BJ (cell line): ENCODE results near the gene SLTM. TPM values are rescaled to one million over a fixed set of nuclear protein-coding genes. Genes with fewer than 3 reads are reported as not detected.

Experiments used
- CTCF ChIA-PET: fragments of 350-600 bp; formaldehyde crosslinking; extraction: SDS; loops from one replicate; lab custom pipeline; 2021; ENCODE audit warnings: antibody characterized with exemption, inconsistent platforms; lab: Yijun Ruan, JAX
- POLR2A ChIA-PET: fragments of 300-600 bp; sonication (Branson Sonifier 250); formaldehyde crosslinking; extraction: SDS; loops from one replicate; lab custom pipeline; 2021; ENCODE audit warnings: antibody characterized with exemption; lab: Charles Lee
- DNase-seq: peaks from one replicate; pipeline ENCODE4 v3.0.0-alpha.2; 2011; ENCODE audit warnings: low read depth
- H3K27me3 ChIP-seq: 2 replicates; pipeline ENCODE4 v1.6.0; 2011; ENCODE audit warnings: low read length; ENCODE audit not compliant: control insufficient read depth, insufficient read depth
- H3K36me3 ChIP-seq: 2 replicates; pipeline ENCODE4 v1.5.1; 2011; ENCODE audit warnings: low read length; ENCODE audit not compliant: control insufficient read depth, insufficient read depth
- H3K4me3 ChIP-seq: 2 replicates; pipeline ENCODE4 v1.5.1; 2011; ENCODE audit warnings: low read depth, mild to moderate bottlenecking, control low read depth, low read length
- polyA minus RNA-seq: library from RNA; depleted of rRNA, polyadenylated mRNA; stranded (reverse); fragments of >200 nt; gene quantifications from 2 replicates; pipeline ENCODE4 v1.2.3, GENCODE V29; 2011; rRNA and poly(A)+ RNA removed
- polyA plus RNA-seq: library from polyadenylated mRNA; depleted of rRNA; stranded (reverse); fragments of >200 nt; gene quantifications from 2 replicates; pipeline ENCODE4 v1.2.3, GENCODE V29; 2011; rRNA removed
- TF ChIP-seq, protein P1 (sequence below): IDR thresholded peaks from 2 replicates; pipeline ENCODE4 v1.5.1; 2011; ENCODE audit warnings: low read depth, mild to moderate bottlenecking, control low read depth, inconsistent platforms, low read length, moderate library complexity; ENCODE audit not compliant: insufficient read depth

SLTM gene
- polyA plus RNA-seq = 14.3 and 25.5 TPM in 2 replicates
- polyA minus RNA-seq = 25.5 and 42.6 TPM in 2 replicates

DNA sequence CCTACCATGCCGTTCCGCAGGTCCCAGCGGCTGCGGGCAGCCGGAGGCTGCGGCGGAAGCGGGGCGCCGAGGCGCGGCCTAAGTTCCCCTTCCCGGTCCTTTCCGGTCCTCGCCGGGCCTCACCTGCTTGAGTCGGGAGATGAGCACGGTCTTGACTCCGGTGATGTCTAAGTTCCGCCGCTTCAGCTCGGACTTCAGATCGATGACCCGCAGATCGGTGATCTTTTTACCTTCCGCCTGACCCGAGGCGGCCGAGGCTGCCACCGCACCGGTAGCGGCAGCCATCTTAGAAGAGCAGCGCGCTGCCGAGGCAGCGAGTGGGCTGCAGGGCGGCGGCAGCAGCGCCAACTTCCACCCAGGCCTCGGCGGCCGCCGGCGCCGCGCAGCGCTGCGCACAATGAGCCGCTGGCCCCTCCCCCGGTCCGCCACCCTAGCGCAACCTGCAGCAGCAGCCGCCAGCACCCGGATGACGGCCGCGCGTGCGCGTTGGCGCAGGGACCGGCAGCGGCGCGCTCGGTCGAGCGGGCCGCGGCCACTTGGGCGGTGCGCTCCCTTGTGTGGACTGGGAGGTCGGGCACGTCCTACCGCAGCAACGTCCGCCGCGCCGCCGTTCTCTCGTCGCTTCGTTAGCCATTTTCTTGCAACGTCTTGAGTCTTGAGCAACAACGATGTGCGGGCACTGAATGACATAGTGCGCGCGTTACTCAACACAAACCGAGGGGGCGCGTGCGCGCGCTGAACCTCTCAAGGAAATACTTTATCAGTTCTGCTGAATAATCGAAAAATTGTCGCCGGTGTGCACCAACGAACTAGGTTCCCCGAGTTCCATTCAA, at the start of gene SLTM:
Gene SLTM (minus strand): TSS at position 399 of the 833 bp plus-strand sequence. CDS start 114 bp downstream, at position 285.
- peak; percentile 86 for DNase-seq
- H3K4me3 ChIP-seq = peak within 1 kb of the TSS; percentile 73
- TF ChIP-seq, protein P1, sequence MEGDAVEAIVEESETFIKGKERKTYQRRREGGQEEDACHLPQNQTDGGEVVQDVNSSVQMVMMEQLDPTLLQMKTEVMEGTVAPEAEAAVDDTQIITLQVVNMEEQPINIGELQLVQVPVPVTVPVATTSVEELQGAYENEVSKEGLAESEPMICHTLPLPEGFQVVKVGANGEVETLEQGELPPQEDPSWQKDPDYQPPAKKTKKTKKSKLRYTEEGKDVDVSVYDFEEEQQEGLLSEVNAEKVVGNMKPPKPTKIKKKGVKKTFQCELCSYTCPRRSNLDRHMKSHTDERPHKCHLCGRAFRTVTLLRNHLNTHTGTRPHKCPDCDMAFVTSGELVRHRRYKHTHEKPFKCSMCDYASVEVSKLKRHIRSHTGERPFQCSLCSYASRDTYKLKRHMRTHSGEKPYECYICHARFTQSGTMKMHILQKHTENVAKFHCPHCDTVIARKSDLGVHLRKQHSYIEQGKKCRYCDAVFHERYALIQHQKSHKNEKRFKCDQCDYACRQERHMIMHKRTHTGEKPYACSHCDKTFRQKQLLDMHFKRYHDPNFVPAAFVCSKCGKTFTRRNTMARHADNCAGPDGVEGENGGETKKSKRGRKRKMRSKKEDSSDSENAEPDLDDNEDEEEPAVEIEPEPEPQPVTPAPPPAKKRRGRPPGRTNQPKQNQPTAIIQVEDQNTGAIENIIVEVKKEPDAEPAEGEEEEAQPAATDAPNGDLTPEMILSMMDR = peak; percentile 44
- no peaks in the 10 kb centered on the region for H3K36me3 ChIP-seq
- H3K27me3 ChIP-seq = no peaks in the 10 kb centered on the region
- POLR2A ChIA-PET = no interaction called here
- CTCF ChIA-PET = interaction anchor here (0.9 to 1.1 kb wide), 2 partner anchors 8 to 24 kb away, joined by 3 read pairs; no protein-coding TSS in a partner anchor

DNA sequence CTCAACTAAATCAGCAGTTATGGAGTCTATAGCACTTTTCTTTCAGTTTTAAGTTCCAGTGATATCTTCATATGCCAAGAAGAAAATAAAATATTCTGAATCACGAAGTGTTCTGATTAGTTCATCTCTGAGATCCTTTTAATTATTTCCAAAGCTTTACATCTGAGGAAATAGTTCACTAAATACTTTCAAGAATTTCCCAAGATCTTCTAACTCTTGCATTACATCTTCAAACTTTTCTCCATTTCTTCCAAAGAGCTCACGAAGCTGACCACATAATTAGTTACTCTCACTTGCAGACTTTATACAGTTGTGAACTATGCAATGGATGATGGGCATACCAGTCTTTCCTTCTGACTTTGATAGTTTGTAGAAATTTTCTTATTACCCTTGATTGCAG, 49.8 kb upstream of the SLTM start:
- TF ChIP-seq, protein P1 = no peak
- DNase-seq = no peak
- no peak overlapping the region for H3K4me3 ChIP-seq
- peaks cover 2% of the 10 kb centered on the region; the same call in 1 of the 2 replicates for H3K27me3 ChIP-seq
- CTCF ChIA-PET = interaction anchor here (1.5 to 2.1 kb wide), 2 partner anchors 510 to 518 kb away, joined by 3 to 6 read pairs; no protein-coding TSS in a partner anchor
- POLR2A ChIA-PET = no interaction called here
- H3K36me3 ChIP-seq = no peaks in the 10 kb centered on the region

DNA sequence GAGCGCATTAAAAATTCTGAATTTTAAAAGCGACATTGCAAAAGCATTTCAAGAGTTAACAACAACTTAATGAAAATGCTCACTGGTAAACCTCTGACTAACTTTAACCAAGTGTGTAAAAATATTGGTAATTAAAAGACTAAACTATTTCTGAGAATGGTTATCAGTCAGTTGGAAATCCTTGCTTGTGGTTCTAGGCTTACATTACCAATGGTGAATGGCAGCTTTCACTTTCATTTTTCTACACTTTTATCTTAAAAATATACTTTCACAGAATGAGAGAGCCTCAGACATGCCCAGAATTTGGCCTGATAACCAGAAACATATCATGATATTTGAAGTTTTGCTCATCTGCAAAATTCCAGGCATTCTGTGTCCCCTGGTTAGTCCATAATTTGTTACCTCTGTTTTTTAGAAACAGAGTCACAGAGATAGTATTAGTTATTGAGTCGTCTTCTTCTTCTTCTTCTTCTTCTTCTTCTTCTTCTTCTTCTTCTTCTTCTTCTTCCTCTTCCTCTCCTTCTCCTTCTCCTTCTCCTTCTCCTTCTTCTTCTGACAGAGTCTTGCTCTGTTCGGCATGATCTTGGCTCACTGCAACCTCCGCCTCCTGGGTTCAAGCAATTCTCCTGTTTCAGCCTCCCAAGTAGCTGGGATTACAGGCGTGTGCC, 48.5 kb upstream of the SLTM start:
- Histone ChIP-seq H3K4me3 (no peak overlapping the region), H3K27me3 (peaks cover 2% of the 10 kb centered on the region; the same call in 1 of the 2 replicates), H3K36me3 (no peaks in the 10 kb centered on the region)
- CTCF ChIA-PET = interaction anchor here (0.9 to 2.1 kb wide), 3 partner anchors 511 to 524 kb away, joined by 3 to 6 read pairs (median 3); no protein-coding TSS in a partner anchor
- TF ChIP-seq, protein P1 = no peak
- DNase-seq = no peak
- POLR2A ChIA-PET = no interaction called here

DNA sequence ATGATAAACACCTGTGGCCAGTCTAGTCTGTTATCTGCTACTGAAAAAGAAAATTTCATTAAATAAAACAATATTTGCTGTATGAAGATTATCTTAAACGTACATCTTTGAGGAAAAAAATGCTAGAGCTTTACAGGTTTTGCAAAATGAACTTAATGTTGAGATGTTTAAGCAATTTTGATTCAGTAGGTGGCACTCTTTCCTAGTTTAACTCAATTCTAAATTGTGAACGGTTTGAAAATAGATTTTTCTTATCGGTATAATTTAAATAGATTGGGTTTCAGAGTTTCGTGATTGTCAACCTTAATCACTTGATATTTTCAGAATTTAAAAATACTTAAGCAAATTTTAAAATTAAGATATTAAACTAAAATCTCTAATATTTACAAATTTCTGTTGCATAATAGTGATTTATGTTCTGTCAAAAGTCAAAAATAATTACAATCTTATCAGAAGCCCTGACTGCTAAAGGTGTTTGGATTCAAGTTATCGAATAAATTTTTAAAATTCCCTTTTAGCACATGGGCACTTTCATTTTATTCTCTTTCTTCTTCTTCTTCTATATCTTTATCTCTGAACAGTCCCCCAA, 47.0 kb upstream of the SLTM start:
- ChIA-PET POLR2A (no interaction called here), CTCF (interaction anchor here (0.6 to 3.8 kb wide), 11 partner anchors 10 to 548 kb away, joined by 3 to 17 read pairs (median 5); no protein-coding TSS in a partner anchor)

More for the DNA sequence above, 47.0 kb upstream of the SLTM start:
- Histone ChIP-seq H3K27me3 (peaks cover 2% of the 10 kb centered on the region; the same call in 1 of the 2 replicates), H3K36me3 (no peaks in the 10 kb centered on the region), H3K4me3 (no peak overlapping the region)
- TF ChIP-seq, protein P1 = peak; percentile 37; the same call in 1 of the 2 replicates
- DNase-seq = no peak
